Stimulated activated naive CD8-positive, alpha-beta T cell treated with anti-CD3 and anti-CD28 coated beads, Interleukin-15, Interleukin-2, amounts not matched to agents 100 ng/mL and 50 ng/mL, for 24 hours (primary cell): Measurements from ENCODE around the gene CILP2.

Experiments used
- H3K27ac Mint-ChIP-seq: one replicate; pipeline ENCODE4 v1.8.0; 2021; ENCODE audit warnings: mild to moderate bottlenecking, mixed read lengths
- H3K27me3 Mint-ChIP-seq: one replicate; pipeline ENCODE4 v1.8.0; 2021; ENCODE audit warnings: mixed read lengths
- H3K36me3 Mint-ChIP-seq: one replicate; pipeline ENCODE4 v1.8.0; 2021; ENCODE audit warnings: low read depth, mixed read lengths
- H3K4me1 Mint-ChIP-seq: one replicate; pipeline ENCODE4 v1.8.0; 2021; ENCODE audit warnings: low read depth, mixed read lengths
- H3K4me3 Mint-ChIP-seq: one replicate; pipeline ENCODE4 v1.8.0; 2021; ENCODE audit warnings: mild to moderate bottlenecking, mixed read lengths
- H3K9me3 Mint-ChIP-seq: one replicate; pipeline ENCODE4 v1.8.0; 2021; ENCODE audit warnings: mixed read lengths

Gene CILP2

DNA sequence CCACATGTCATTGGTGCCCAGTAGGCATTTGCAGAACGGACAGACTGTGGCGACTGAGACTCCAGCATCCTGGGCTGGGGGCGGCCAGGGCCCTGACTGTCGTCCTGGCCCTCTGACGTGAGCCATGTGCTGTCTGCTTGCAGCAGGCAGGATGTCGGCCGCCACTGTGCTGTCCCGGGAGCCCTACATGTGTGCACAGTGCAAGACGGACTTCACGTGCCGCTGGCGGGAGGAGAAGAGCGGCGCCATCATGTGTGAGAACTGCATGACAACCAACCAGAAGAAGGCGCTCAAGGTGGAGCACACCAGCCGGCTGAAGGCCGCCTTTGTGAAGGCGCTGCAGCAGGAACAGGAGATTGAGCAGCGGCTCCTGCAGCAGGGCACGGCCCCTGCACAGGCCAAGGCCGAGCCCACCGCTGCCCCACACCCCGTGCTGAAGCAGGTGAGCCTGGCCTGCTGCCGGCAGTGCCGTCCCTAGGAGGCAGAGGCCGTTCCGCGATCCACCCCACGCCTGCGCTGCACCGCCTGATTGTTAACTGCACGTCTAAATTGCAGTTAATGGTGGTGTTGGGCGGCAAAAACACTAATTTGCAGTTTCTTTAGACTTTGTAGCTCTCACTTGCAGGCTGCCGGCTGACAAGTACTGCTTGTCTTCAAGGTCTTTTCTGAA lies 37.0 kb upstream of the CILP2 start:
- H3K9me3 Mint-ChIP-seq, result no peaks in the 10 kb centered on the region
- H3K4me3 Mint-ChIP-seq, result no peak overlapping the region
- peaks cover 40% of the 10 kb centered on the region for H3K36me3 Mint-ChIP-seq
- no peaks in the 10 kb centered on the region for H3K27me3 Mint-ChIP-seq
- no peaks in the 10 kb centered on the region for H3K4me1 Mint-ChIP-seq
- no peak overlapping the region for H3K27ac Mint-ChIP-seq

- H3K4me3 Mint-ChIP-seq, result no peak overlapping the region
- H3K36me3 Mint-ChIP-seq, result peaks cover 41% of the 10 kb centered on the region
- no peaks in the 10 kb centered on the region for H3K4me1 Mint-ChIP-seq
- H3K9me3 Mint-ChIP-seq, result no peaks in the 10 kb centered on the region
- H3K27me3 Mint-ChIP-seq, result no peaks in the 10 kb centered on the region
- no peak overlapping the region for H3K27ac Mint-ChIP-seq
Observed at GRCh38 chr19:19501798-19502197, 36.3 kb upstream of the CILP2 start.

DNA sequence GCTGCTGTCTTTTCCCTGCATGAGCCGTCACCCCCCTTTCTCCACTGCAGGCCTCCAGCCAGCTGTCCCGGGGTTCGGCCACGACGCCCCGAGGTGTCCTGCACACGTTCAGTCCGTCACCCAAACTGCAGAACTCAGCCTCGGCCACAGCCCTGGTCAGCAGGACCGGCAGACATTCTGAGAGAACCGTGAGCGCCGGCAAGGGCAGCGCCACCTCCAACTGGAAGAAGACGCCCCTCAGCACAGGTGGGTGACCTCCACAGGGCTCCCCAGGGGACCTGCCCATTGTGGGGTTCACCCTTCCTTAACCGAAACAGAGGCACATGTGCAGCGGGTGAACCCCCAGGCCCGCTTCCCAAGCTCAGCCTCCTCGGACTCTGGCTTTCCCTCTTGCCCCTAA lies 35.8 kb upstream of the CILP2 start:
- Mint-ChIP-seq H3K4me1 (no peaks in the 10 kb centered on the region), H3K9me3 (no peaks in the 10 kb centered on the region), H3K4me3 (no peak overlapping the region), H3K27ac (no peak overlapping the region), H3K36me3 (peaks cover 43% of the 10 kb centered on the region), H3K27me3 (no peaks in the 10 kb centered on the region)

DNA sequence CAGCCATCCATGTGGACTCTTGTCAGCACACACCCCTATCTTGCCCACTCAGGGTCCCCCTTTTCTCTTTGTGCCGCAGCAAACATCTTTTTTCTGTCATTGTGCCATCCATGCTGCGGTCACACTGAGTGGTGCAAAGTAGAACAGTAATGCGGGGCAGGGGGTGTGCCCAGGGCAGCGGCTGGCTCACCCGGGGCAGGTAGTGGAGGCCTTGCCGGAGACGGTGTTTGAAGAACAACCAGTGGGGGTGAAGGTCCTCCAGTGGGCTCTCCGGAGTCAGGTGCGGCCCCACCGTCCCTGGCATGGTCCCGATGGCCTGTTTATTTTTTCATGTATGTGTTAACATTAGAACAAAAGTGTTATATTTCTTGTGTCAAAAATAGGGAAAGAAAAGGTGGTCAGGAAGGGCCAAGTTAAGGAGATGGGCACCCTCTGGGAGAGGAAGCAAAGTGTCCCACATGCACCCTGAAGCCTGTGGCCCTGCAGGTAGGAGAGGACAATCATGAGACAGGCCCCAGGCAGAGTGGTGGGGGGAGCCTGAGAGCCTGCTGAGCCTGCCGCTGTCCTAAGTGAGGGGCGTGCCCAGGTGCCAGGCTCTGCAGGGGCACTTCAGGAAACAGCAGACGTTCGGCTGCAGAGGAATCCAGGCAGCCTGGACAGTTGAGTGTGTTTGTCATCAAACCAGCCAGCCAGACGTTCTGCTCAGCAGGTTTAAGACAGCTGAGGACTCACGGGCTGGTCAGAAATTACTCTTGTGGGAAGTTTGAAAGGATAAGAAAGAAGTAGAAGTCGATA lies 35.1 kb upstream of the CILP2 start:
- Mint-ChIP-seq H3K4me3 (no peak overlapping the region), H3K9me3 (no peaks in the 10 kb centered on the region), H3K4me1 (no peaks in the 10 kb centered on the region), H3K36me3 (peaks cover 49% of the 10 kb centered on the region), H3K27me3 (no peaks in the 10 kb centered on the region), H3K27ac (no peak overlapping the region)

- peaks cover 43% of the 10 kb centered on the region for H3K36me3 Mint-ChIP-seq
- no peak overlapping the region for H3K27ac Mint-ChIP-seq
- no peaks in the 10 kb centered on the region for H3K4me1 Mint-ChIP-seq
- H3K9me3 Mint-ChIP-seq, result no peaks in the 10 kb centered on the region
- H3K27me3 Mint-ChIP-seq, result no peaks in the 10 kb centered on the region
- H3K4me3 Mint-ChIP-seq, result no peak overlapping the region
Observed at GRCh38 chr19:19504754-19505668, 33.1 kb upstream of the CILP2 start.

- Mint-ChIP-seq H3K4me1 (no peaks in the 10 kb centered on the region), H3K27me3 (no peaks in the 10 kb centered on the region), H3K27ac (no peak overlapping the region), H3K36me3 (peaks cover 43% of the 10 kb centered on the region), H3K9me3 (no peaks in the 10 kb centered on the region), H3K4me3 (no peak overlapping the region)
Observed at GRCh38 chr19:19505669-19506326, 32.3 kb upstream of the CILP2 start.

GRCh38 chr19:19506592-19506991 lies 31.5 kb upstream of the CILP2 start:
- H3K27ac Mint-ChIP-seq, result peak overlapping the region; percentile 67
- H3K36me3 Mint-ChIP-seq, result peaks cover 43% of the 10 kb centered on the region
- no peaks in the 10 kb centered on the region for H3K27me3 Mint-ChIP-seq
- no peaks in the 10 kb centered on the region for H3K9me3 Mint-ChIP-seq
- H3K4me1 Mint-ChIP-seq, result no peaks in the 10 kb centered on the region
- no peak overlapping the region for H3K4me3 Mint-ChIP-seq

- Mint-ChIP-seq H3K36me3 (peaks cover 39% of the 10 kb centered on the region), H3K27ac (no peak overlapping the region), H3K4me1 (no peaks in the 10 kb centered on the region), H3K4me3 (no peak overlapping the region), H3K9me3 (no peaks in the 10 kb centered on the region), H3K27me3 (no peaks in the 10 kb centered on the region)
Observed at GRCh38 chr19:19507354-19507753, 30.7 kb upstream of the CILP2 start.

DNA sequence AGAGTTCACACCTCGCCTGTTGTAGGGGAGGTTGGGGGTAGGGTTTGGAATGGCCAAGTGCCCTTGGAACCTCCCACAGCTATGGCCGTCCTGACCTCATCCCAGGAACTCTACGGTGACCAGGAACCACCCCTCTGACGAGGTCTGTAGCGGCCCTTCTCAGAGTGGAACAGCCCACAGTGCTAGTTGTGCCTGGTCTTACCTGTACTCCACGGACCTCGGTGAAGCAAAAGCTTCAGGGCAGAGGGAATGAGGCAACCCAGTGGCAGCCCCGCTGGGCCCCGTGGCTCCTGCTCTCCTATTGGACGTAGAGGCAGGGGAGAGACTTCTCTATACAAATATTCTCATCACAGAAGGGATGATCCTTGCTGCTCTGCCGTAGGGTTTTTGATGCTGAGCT lies 29.8 kb upstream of the CILP2 start:
- no peaks in the 10 kb centered on the region for H3K27me3 Mint-ChIP-seq
- no peaks in the 10 kb centered on the region for H3K9me3 Mint-ChIP-seq
- no peak overlapping the region for H3K27ac Mint-ChIP-seq
- H3K4me1 Mint-ChIP-seq, result no peaks in the 10 kb centered on the region
- H3K36me3 Mint-ChIP-seq, result peaks cover 30% of the 10 kb centered on the region
- no peak overlapping the region for H3K4me3 Mint-ChIP-seq

- H3K9me3 Mint-ChIP-seq, result no peaks in the 10 kb centered on the region
- no peak overlapping the region for H3K27ac Mint-ChIP-seq
- H3K4me1 Mint-ChIP-seq, result no peaks in the 10 kb centered on the region
Observed at GRCh38 chr19:19510432-19510831, 27.6 kb upstream of the CILP2 start.

DNA sequence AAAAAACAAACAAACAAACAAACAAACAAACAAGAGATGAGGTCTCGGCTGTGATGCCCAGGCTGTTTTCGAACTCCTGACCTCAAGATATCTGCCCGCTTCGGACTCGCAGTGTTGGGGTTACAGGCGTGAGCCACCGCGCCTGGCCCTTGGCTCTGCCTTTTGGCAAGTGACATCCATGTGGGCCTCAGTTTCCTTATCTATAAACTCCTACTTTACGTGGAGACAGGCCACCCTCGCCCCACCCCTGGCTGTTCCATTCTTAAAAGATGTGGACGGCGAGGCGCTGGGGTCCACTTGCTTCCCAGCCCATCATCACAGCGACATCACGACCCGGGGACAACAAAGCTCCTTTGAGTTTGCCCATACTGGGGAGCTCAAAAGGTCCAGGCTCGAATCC lies 24.4 kb upstream of the CILP2 start:
- H3K9me3 Mint-ChIP-seq, result no peaks in the 10 kb centered on the region

More at GRCh38 chr19:19510432-19510831, 27.6 kb upstream of the CILP2 start:
- Mint-ChIP-seq H3K4me3 (no peak overlapping the region), H3K27me3 (no peaks in the 10 kb centered on the region), H3K36me3 (peaks cover 15% of the 10 kb centered on the region)

GRCh38 chr19:19514215-19514657 lies 23.8 kb upstream of the CILP2 start:
- Mint-ChIP-seq H3K27ac (no peak overlapping the region), H3K36me3 (peaks cover 3% of the 10 kb centered on the region), H3K4me1 (peaks cover 20% of the 10 kb centered on the region), H3K4me3 (peak overlapping the region; percentile 23), H3K27me3 (no peaks in the 10 kb centered on the region), H3K9me3 (no peaks in the 10 kb centered on the region)

More for the DNA sequence above, 24.4 kb upstream of the CILP2 start:
- H3K27me3 Mint-ChIP-seq, result no peaks in the 10 kb centered on the region
- H3K27ac Mint-ChIP-seq, result no peak overlapping the region
- peaks cover 17% of the 10 kb centered on the region for H3K4me1 Mint-ChIP-seq
- no peak overlapping the region for H3K4me3 Mint-ChIP-seq
- no peaks in the 10 kb centered on the region for H3K36me3 Mint-ChIP-seq

DNA sequence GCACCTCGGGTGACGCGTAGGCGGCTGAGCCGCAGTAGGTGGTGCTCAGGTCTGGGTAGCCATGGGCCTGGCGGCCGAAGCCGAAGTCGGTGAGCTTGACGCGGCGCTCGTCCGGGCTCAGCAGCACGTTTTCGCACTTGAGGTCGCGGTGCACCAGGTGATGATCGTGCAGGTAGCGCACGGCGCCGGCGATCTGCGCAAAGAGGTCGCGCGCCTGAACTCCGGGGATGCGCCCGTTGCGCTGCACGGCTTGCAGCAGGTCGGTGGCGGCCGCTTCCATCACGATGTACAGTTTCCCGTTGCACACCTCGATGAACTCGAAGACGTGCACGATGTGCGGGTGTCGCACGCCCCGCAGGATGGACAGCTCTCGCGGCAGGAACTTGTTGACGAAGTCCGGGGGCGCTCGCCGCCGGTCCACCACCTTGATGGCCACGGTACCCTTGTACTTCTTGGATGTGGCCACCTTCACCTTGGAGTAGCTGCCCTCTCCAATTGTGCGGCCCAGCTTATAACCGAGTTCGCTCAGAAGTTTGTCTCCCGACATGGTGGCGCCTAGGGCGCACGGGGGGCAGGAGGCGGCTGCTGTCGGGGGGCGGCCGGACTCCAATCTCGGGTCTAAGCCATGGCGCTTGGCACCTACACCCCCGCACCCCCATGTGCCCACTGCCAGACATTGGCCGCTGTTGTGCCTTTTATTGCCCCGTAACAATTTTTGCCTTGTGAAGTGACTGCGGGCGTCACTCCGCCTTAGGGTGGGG lies 23.0 kb upstream of the CILP2 start, which contains the start of gene TSSK6:
TSSK6 (minus strand) TSS at position 668 of the 761 bp plus-strand sequence; CDS start at position 547, 121 bp downstream.
- Mint-ChIP-seq H3K27me3 (no peaks in the 10 kb centered on the region), H3K4me3 (peak within 1 kb of the TSS; percentile 96), H3K36me3 (peaks cover 12% of the 10 kb centered on the region)

More for the DNA sequence above, 23.0 kb upstream of the CILP2 start, which contains the start of gene TSSK6:
- Mint-ChIP-seq H3K4me1 (peaks cover 24% of the 10 kb centered on the region), H3K9me3 (no peaks in the 10 kb centered on the region), H3K27ac (peak within 1 kb of the TSS; percentile 90)
